Left ventricle myocardium inferior (tissue), 1 donor: ENCODE results near the gene PDE6C. TPM values are rescaled to one million over a fixed set of nuclear protein-coding genes. Genes with fewer than 3 reads are reported as not detected.

Experiments used
- DNase-seq: peaks from one replicate; pipeline ENCODE4 v3.0.0-alpha.2; 2020
- H3K27ac ChIP-seq: fragments of 200-600 bp; replicated peaks from 2 replicates; pipeline ENCODE4 v1.8.0; 2021
- H3K27me3 ChIP-seq: fragments of 200-600 bp; 2 replicates; pipeline ENCODE4 v1.8.0; 2021; ENCODE audit warnings: low read depth
- H3K36me3 ChIP-seq: fragments of 200-600 bp; 2 replicates; pipeline ENCODE4 v1.8.0; 2021
- H3K4me1 ChIP-seq: fragments of 200-600 bp; 2 replicates; pipeline ENCODE4 v1.8.0; 2021
- H3K4me3 ChIP-seq: fragments of 200-600 bp; 2 replicates; pipeline ENCODE4 v1.8.0; 2021; ENCODE audit warnings: mild to moderate bottlenecking, moderate library complexity
- H3K9me3 ChIP-seq: fragments of 200-600 bp; replicated peaks from 2 replicates; pipeline ENCODE4 v1.8.0; 2021
- intact Hi-C: fragments of 100-400 bp; cut with micrococcal nuclease; formaldehyde crosslinking; loops from one replicate; pipeline ENCODE4 v1.11.0; 2022
- total RNA-seq: library from RNA; stranded (reverse); fragmentation: NEBNext Ultra II Directional; extraction: Animal tissue kit (Norgen Biotek cat#: 25700); gene quantifications from one replicate; pipeline ENCODE4 v1.2.1, GENCODE V29; 2021
- TF ChIP-seq, protein P1 (sequence below): fragments of 200-600 bp; IDR thresholded peaks from 2 replicates; pipeline ENCODE4 v1.8.0; 2021; ENCODE audit warnings: antibody characterized with exemption, mild to moderate bottlenecking, borderline replicate concordance
- donor health status: DM: no; HTN: yes; CAD: no; lungs with severe emphysema.

Gene PDE6C
- total RNA-seq, 1 donor from 2014 or later: not detected

- no peaks in the 10 kb centered on the region for H3K36me3 ChIP-seq
- H3K4me3 ChIP-seq: no peak overlapping the region
- TF ChIP-seq, protein P1, sequence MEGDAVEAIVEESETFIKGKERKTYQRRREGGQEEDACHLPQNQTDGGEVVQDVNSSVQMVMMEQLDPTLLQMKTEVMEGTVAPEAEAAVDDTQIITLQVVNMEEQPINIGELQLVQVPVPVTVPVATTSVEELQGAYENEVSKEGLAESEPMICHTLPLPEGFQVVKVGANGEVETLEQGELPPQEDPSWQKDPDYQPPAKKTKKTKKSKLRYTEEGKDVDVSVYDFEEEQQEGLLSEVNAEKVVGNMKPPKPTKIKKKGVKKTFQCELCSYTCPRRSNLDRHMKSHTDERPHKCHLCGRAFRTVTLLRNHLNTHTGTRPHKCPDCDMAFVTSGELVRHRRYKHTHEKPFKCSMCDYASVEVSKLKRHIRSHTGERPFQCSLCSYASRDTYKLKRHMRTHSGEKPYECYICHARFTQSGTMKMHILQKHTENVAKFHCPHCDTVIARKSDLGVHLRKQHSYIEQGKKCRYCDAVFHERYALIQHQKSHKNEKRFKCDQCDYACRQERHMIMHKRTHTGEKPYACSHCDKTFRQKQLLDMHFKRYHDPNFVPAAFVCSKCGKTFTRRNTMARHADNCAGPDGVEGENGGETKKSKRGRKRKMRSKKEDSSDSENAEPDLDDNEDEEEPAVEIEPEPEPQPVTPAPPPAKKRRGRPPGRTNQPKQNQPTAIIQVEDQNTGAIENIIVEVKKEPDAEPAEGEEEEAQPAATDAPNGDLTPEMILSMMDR: no peak
- no peak for DNase-seq
- intact Hi-C loops: no loop called here
- peaks cover 10% of the 10 kb centered on the region for H3K9me3 ChIP-seq
- no peak overlapping the region for H3K27ac ChIP-seq
- H3K27me3 ChIP-seq: peaks cover 35% of the 10 kb centered on the region
- H3K4me1 ChIP-seq: no peaks in the 10 kb centered on the region
Observed at GRCh38 chr10:93577565-93577964, 34.8 kb upstream of the PDE6C start.

GRCh38 chr10:93579089-93579488 lies 33.2 kb upstream of the PDE6C start:
- DNase-seq: no peak
- H3K36me3 ChIP-seq: no peaks in the 10 kb centered on the region
- H3K27me3 ChIP-seq: peaks cover 33% of the 10 kb centered on the region
- intact Hi-C loops: no loop called here
- peaks cover 10% of the 10 kb centered on the region for H3K9me3 ChIP-seq
- no peak overlapping the region for H3K4me3 ChIP-seq
- TF ChIP-seq, protein P1: no peak
- H3K27ac ChIP-seq: no peak overlapping the region
- H3K4me1 ChIP-seq: no peaks in the 10 kb centered on the region

GRCh38 chr10:93579985-93580711 lies 32.2 kb upstream of the PDE6C start:
- intact Hi-C loops: no loop called here
- Histone ChIP-seq H3K36me3 (no peaks in the 10 kb centered on the region), H3K4me1 (no peaks in the 10 kb centered on the region), H3K27me3 (peaks cover 33% of the 10 kb centered on the region), H3K27ac (no peak overlapping the region), H3K9me3 (peaks cover 10% of the 10 kb centered on the region), H3K4me3 (no peak overlapping the region)
- no peak for DNase-seq
- TF ChIP-seq, protein P1: no peak

DNA sequence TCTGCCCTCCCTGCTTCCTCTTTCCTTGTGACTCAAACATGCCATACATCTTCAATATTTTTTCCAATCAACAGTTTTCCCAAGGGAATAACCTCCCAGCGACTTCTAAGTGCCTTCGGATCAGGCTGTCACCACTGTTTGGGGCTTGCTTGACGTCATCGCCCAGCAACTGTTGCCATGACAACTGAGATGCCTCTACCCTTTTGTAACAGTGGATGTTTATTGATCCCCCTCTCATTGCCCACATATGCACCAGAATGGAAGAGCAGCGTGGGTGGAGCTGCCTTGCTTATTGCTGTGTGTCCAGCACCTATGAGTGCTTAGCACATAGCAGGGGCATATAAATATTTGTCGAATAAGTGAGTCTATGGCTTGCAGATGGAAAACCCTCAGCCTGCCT lies 31.5 kb upstream of the PDE6C start:
- Histone ChIP-seq H3K4me3 (no peak overlapping the region), H3K36me3 (no peaks in the 10 kb centered on the region), H3K27ac (no peak overlapping the region), H3K4me1 (no peaks in the 10 kb centered on the region), H3K27me3 (peaks cover 33% of the 10 kb centered on the region), H3K9me3 (peaks cover 10% of the 10 kb centered on the region)
- TF ChIP-seq, protein P1: no peak
- no peak for DNase-seq
- intact Hi-C loops: no loop called here

- no peak for DNase-seq
- H3K4me1 ChIP-seq: no peaks in the 10 kb centered on the region
- TF ChIP-seq, protein P1: no peak
- no peak overlapping the region for H3K4me3 ChIP-seq
- peaks cover 30% of the 10 kb centered on the region for H3K27me3 ChIP-seq
- H3K9me3 ChIP-seq: peaks cover 10% of the 10 kb centered on the region
- intact Hi-C loops: no loop called here
- H3K36me3 ChIP-seq: no peaks in the 10 kb centered on the region
- H3K27ac ChIP-seq: no peak overlapping the region
Observed at GRCh38 chr10:93584445-93584844, 27.9 kb upstream of the PDE6C start.
